Measurements from ENCODE around the gene PIK3R5.

DNA sequence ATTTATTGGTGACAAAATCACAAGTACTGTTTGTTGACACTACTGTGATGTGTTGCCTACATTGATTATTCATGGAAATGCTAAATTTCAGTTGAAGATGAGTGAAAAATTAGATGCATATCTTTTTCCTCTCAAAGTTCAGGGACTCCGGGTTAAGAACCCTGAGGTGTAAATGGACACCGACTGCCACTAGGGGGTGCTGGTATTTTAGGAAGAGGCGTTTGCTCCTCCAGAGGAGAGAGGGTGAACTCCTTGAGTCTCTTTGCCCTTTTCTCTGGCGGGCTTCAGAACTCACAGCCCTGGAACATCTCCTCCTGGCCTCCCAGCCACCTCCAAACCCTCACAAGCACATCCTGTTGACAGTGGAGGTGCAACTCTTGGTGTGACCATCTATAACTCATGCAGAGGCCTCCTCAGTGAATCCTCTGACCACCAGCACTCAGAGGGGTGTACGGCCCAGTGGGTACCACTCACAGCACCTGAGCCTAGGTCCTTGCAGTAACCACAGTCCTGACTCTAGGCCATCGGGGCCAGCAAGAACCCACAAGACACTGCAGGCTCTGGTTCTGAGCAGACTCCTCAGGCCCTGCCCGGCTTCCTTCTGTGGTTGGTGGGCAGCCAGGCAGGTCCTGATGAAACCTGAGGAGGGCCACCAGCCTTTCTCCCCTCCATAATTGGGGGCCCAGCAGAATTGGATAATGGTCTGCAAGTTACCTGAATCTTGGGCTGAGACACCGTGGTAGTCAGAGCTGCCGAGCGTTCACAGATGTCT is 26.2 kb upstream of the PIK3R5 start:
- TF ChIP-seq, protein P1, sequence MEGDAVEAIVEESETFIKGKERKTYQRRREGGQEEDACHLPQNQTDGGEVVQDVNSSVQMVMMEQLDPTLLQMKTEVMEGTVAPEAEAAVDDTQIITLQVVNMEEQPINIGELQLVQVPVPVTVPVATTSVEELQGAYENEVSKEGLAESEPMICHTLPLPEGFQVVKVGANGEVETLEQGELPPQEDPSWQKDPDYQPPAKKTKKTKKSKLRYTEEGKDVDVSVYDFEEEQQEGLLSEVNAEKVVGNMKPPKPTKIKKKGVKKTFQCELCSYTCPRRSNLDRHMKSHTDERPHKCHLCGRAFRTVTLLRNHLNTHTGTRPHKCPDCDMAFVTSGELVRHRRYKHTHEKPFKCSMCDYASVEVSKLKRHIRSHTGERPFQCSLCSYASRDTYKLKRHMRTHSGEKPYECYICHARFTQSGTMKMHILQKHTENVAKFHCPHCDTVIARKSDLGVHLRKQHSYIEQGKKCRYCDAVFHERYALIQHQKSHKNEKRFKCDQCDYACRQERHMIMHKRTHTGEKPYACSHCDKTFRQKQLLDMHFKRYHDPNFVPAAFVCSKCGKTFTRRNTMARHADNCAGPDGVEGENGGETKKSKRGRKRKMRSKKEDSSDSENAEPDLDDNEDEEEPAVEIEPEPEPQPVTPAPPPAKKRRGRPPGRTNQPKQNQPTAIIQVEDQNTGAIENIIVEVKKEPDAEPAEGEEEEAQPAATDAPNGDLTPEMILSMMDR (IDR thresholded peaks at IDR 0.05; ENCODE audit: insufficient read depth, low read length, poor library complexity, severe bottlenecking) = peak; percentile 50
- no peak for TF ChIP-seq EZH2phosphoT487 (conservative IDR thresholded peaks at IDR 0.05; ENCODE audit: low read length)

Data from SU-DHL-6 (cell line).